CD4-positive, alpha-beta T cell treated with Interleukin-21 for 1 hour (primary cell): ENCODE measurements around the gene MED16.
"Not testable (repeated sequence)": the region's sequence is repeated elsewhere in the genome, so short reads cannot be mapped to it uniquely, and the experiment has no call there.

Source experiments
- DNase-seq: peaks from one replicate; pipeline ENCODE4 v3.0.0-alpha.2; 2020

MED16 gene

GRCh38 chr19:825897-826644 lies 66.9 kb downstream of the MED16 start:
- DNase-seq = no peak

- no peak for DNase-seq
These were observed 68.1 kb downstream of the MED16 start for GRCh38 chr19:824885-825284.

GRCh38 chr19:823565-824121 lies 69.3 kb downstream of the MED16 start:
- no peak for DNase-seq

- no peak for DNase-seq
These were observed 71.0 kb downstream of the MED16 start, which contains the start of gene PLPPR3 for GRCh38 chr19:821825-822503. TSS of gene PLPPR3 (minus strand) at chr19:821955. CDS start at chr19:821559, 396 bp downstream.

GRCh38 chr19:821231-821824 lies 71.7 kb downstream of the MED16 start:
- no peak for DNase-seq

- DNase-seq = not testable (repeated sequence)
These were observed 72.8 kb downstream of the MED16 start for GRCh38 chr19:820212-820611.
